Muscle of arm (tissue), 14 donors: ENCODE results near the gene HSD11B2. TPM values are rescaled to one million over a fixed set of nuclear protein-coding genes. Genes with fewer than 3 reads are reported as not detected.

Source experiments
- DNase-seq: peaks from one replicate; pipeline ENCODE4 v3.0.0-alpha.2; 2013
- long read RNA-seq, 11 donors: transcript quantifications; one replicate each; lab custom pipeline, GENCODE V29; 2026
- polyA plus RNA-seq, 12 donors: library from polyadenylated mRNA; unstranded; fragments of 120-200 nt; gene quantifications; one replicate each; pipeline ENCODE4 v1.2.1, GENCODE V29; 2013; ENCODE audit not compliant: insufficient read length in 12 of 12

The HSD11B2 gene
- polyA plus RNA-seq: 10 to 100 TPM in 2 of 12 donors, 1 to 10 TPM in 9, not detected in 1; 5.1 to 11.8 (median 8.1) TPM
- long read RNA-seq, donor 1, partial matches to known transcripts: 0 of 3 reads
- long read RNA-seq, donor 1, other reads (novel, unspliced or antisense): 0 of 3 reads
- long read RNA-seq, donor 2, partial matches to known transcripts: 0 of 2 reads
- long read RNA-seq, donor 2, other reads (novel, unspliced or antisense): 0 of 2 reads
- long read RNA-seq, donor 3, partial matches to known transcripts: 0 of 1 reads
- long read RNA-seq, donor 3, other reads (novel, unspliced or antisense): 0 of 1 reads
- long read RNA-seq, donor 4, partial matches to known transcripts: 0 of 1 reads
- long read RNA-seq, donor 4, other reads (novel, unspliced or antisense): 0 of 1 reads
- long read RNA-seq, donor 5, partial matches to known transcripts: 0 of 1 reads
- long read RNA-seq, donor 5, other reads (novel, unspliced or antisense): 0 of 1 reads
- long read RNA-seq, donor 6, partial matches to known transcripts: 0 of 3 reads
- long read RNA-seq, donor 6, other reads (novel, unspliced or antisense): 0 of 3 reads
- long read RNA-seq, donor 7, partial matches to known transcripts: 7 of 9 reads
- long read RNA-seq, donor 7, other reads (novel, unspliced or antisense): 0 of 9 reads
- long read RNA-seq, donor 8, partial matches to known transcripts: 0 of 2 reads
- long read RNA-seq, donor 8, other reads (novel, unspliced or antisense): 0 of 2 reads
- long read RNA-seq, donor 9, partial matches to known transcripts: 0 of 1 reads
- long read RNA-seq, donor 9, other reads (novel, unspliced or antisense): 0 of 1 reads
- long read RNA-seq, donor 10, partial matches to known transcripts: 0 of 2 reads
- long read RNA-seq, donor 10, other reads (novel, unspliced or antisense): 0 of 2 reads
- long read RNA-seq, donor 11, partial matches to known transcripts: 0 of 2 reads
- long read RNA-seq, donor 11, other reads (novel, unspliced or antisense): 0 of 2 reads

- no peak for DNase-seq
These were observed at the start of gene HSD11B2 for GRCh38 chr16:67430977-67431774. HSD11B2 (plus strand) TSS chr16:67431121; CDS start chr16:67431249, 128 bp downstream.

- DNase-seq: no peak
These were observed 47.6 kb upstream of the HSD11B2 start for GRCh38 chr16:67383284-67383683.

GRCh38 chr16:67384778-67385510, 46.0 kb upstream of the HSD11B2 start:
- no peak for DNase-seq

GRCh38 chr16:67386861-67387455, 44.0 kb upstream of the HSD11B2 start:
- no peak for DNase-seq

GRCh38 chr16:67387479-67388079, 43.3 kb upstream of the HSD11B2 start:
- no peak for DNase-seq

- no peak for DNase-seq
These were observed 42.7 kb upstream of the HSD11B2 start for GRCh38 chr16:67388191-67388590.

GRCh38 chr16:67388591-67388990, 42.3 kb upstream of the HSD11B2 start:
- no peak for DNase-seq

GRCh38 chr16:67389911-67390815, 40.8 kb upstream of the HSD11B2 start:
- DNase-seq: no peak

GRCh38 chr16:67390816-67391423, 40.0 kb upstream of the HSD11B2 start:
- no peak for DNase-seq

GRCh38 chr16:67391424-67392300, 39.3 kb upstream of the HSD11B2 start:
- no peak for DNase-seq

- no peak for DNase-seq
These were observed 38.4 kb upstream of the HSD11B2 start for GRCh38 chr16:67392301-67393059.

GRCh38 chr16:67393111-67393787, 37.7 kb upstream of the HSD11B2 start, which contains the start of gene TPPP3:
TPPP3 (minus strand) TSS chr16:67393498; CDS start chr16:67391111, 2,387 bp downstream.
- peak; percentile 91 for DNase-seq

GRCh38 chr16:67393788-67394154, 37.1 kb upstream of the HSD11B2 start:
- no peak for DNase-seq

- DNase-seq: no peak
These were observed 36.5 kb upstream of the HSD11B2 start for GRCh38 chr16:67394155-67395104.

- no peak for DNase-seq
These were observed 35.8 kb upstream of the HSD11B2 start for GRCh38 chr16:67395105-67395457.
